ENCODE measurements around the gene PIK3R5.

PIK3R5 gene

GRCh38 chr17:8838551-8839095 lies 126.9 kb downstream of the PIK3R5 start:
- no peak for DNase-seq (ENCODE audit: extremely low read depth in 1 of 2, low read depth in 1 of 2)

GRCh38 chr17:8837563-8838075 lies 127.9 kb downstream of the PIK3R5 start:
- DNase-seq (ENCODE audit: extremely low read depth in 1 of 2, low read depth in 1 of 2) = no peak

GRCh38 chr17:8836821-8837562 lies 128.5 kb downstream of the PIK3R5 start:
- no peak for DNase-seq (ENCODE audit: extremely low read depth in 1 of 2, low read depth in 1 of 2)

- DNase-seq (ENCODE audit: extremely low read depth in 1 of 2, low read depth in 1 of 2) = no peak
Observed at GRCh38 chr17:8835631-8836364, 129.7 kb downstream of the PIK3R5 start.

- DNase-seq (ENCODE audit: extremely low read depth in 1 of 2, low read depth in 1 of 2) = no peak
Observed at GRCh38 chr17:8835106-8835505, 130.4 kb downstream of the PIK3R5 start.

GRCh38 chr17:8832711-8833352 lies 132.7 kb downstream of the PIK3R5 start:
- DNase-seq (ENCODE audit: extremely low read depth in 1 of 2, low read depth in 1 of 2) = peak in 1 of 2 donors; percentile 13

GRCh38 chr17:8831234-8831849 lies 134.2 kb downstream of the PIK3R5 start:
- DNase-seq (ENCODE audit: extremely low read depth in 1 of 2, low read depth in 1 of 2) = no peak

- no peak for DNase-seq (ENCODE audit: extremely low read depth in 1 of 2, low read depth in 1 of 2)
Observed at GRCh38 chr17:8830141-8830540, 135.4 kb downstream of the PIK3R5 start.

GRCh38 chr17:8829036-8829941 lies 136.2 kb downstream of the PIK3R5 start:
- no peak for DNase-seq (ENCODE audit: extremely low read depth in 1 of 2, low read depth in 1 of 2)
